DND-41 (cell line): ENCODE measurements around the gene NEMP2.

Experiments used
- ATAC-seq: fragments of 200-7000 bp; cut with Tn5 transposase; 3 replicates; pipeline ENCODE4 v1.9.1; 2021; ENCODE audit warnings: low read depth; ENCODE audit not compliant: insufficient read depth
- DNase-seq: peaks from one replicate; pipeline ENCODE4 v3.0.0-alpha.2; 2020
- H2AFZ ChIP-seq: 2 replicates; pipeline ENCODE4 v1.6.0; 2012; ENCODE audit warnings: low read depth, low read length
- H3K27ac ChIP-seq: 2 replicates; pipeline ENCODE4 v1.5.1; 2012; ENCODE audit warnings: low read length, inconsistent platforms
- H3K27me3 ChIP-seq: fragments of 200-600 bp; sonication (generic); 2 replicates; pipeline ENCODE4 v1.6.0; 2012; ENCODE audit warnings: low read length, mild to moderate bottlenecking, inconsistent platforms; ENCODE audit not compliant: insufficient read depth, poor library complexity
- H3K36me3 ChIP-seq: 2 replicates; pipeline ENCODE4 v1.5.1; 2012; ENCODE audit warnings: low read length, inconsistent platforms; ENCODE audit not compliant: insufficient read depth
- H3K4me1 ChIP-seq: 2 replicates; pipeline ENCODE4 v1.5.1; 2012; ENCODE audit warnings: mild to moderate bottlenecking, low read length; ENCODE audit not compliant: insufficient read depth
- H3K4me2 ChIP-seq: 2 replicates; pipeline ENCODE4 v1.6.0; 2012; ENCODE audit warnings: mild to moderate bottlenecking, moderate library complexity, low read length, inconsistent platforms; ENCODE audit not compliant: insufficient read depth
- H3K4me3 ChIP-seq, 2 experiments: fragments of 200-600 bp in 1 of 2; shearing (Covaris generic) in 1 of 2; 2 replicates each; pipeline ENCODE4 v1.5.1; 2012 to 2016; ENCODE audit warnings: inconsistent platforms in 2 of 2, low read length in 2 of 2, mild to moderate bottlenecking in 2 of 2, low read depth in 1 of 2, moderate library complexity in 1 of 2
- H3K79me2 ChIP-seq: 2 replicates; pipeline ENCODE4 v1.6.0; 2012; ENCODE audit warnings: low read length, inconsistent platforms; ENCODE audit not compliant: insufficient read depth
- H3K9ac ChIP-seq: 2 replicates; pipeline ENCODE4 v1.6.0; 2012; ENCODE audit warnings: low read depth, mild to moderate bottlenecking, inconsistent platforms, low read length, moderate library complexity
- H3K9me3 ChIP-seq: 2 replicates; pipeline ENCODE4 v1.5.1; 2012; ENCODE audit warnings: low read length, moderate library complexity, mild to moderate bottlenecking, inconsistent platforms; ENCODE audit not compliant: insufficient read depth, severe bottlenecking
- H4K20me1 ChIP-seq: 2 replicates; pipeline ENCODE4 v1.6.0; 2012; ENCODE audit warnings: low read length; ENCODE audit not compliant: insufficient read depth
- CTCF ChIP-seq: IDR thresholded peaks from 2 replicates; pipeline ENCODE4 v1.5.1; 2012; ENCODE audit warnings: borderline replicate concordance, low read length, moderate library complexity, mild to moderate bottlenecking; ENCODE audit not compliant: poor library complexity, severe bottlenecking; ENCODE audit errors: extremely low read depth
- EZH2 ChIP-seq: IDR thresholded peaks from 3 replicates; pipeline ENCODE4 v1.6.1; 2012; ENCODE audit warnings: borderline replicate concordance, low read depth, mild to moderate bottlenecking, moderate library complexity, low read length, inconsistent platforms; ENCODE audit not compliant: severe bottlenecking

Gene NEMP2

GRCh38 chr2:190501702-190502407, 32.7 kb downstream of the NEMP2 start:
- Histone ChIP-seq H3K4me1 (no peaks in the 10 kb centered on the region), H3K9me3 (no peaks in the 10 kb centered on the region), H3K79me2 (no peaks in the 10 kb centered on the region), H3K9ac (no peak overlapping the region), H4K20me1 (no peaks in the 10 kb centered on the region), H3K4me3 (no peak overlapping the region), H3K27me3 (no peaks in the 10 kb centered on the region), H2AFZ (no peak overlapping the region), H3K4me2 (no peak overlapping the region), H3K36me3 (peaks cover 81% of the 10 kb centered on the region), H3K27ac (no peak overlapping the region)
- DNase-seq (no peak), ATAC-seq (no peak)
- no peak for TF ChIP-seq EZH2
- no peak for TF ChIP-seq CTCF

- H3K36me3 ChIP-seq = peaks cover 76% of the 10 kb centered on the region
- no peaks in the 10 kb centered on the region for H3K27me3 ChIP-seq
- no peak overlapping the region for H3K4me2 ChIP-seq
- TF ChIP-seq EZH2 (no peak), CTCF (no peak)
- H3K9me3 ChIP-seq = no peaks in the 10 kb centered on the region
- H3K4me3 ChIP-seq = no peak overlapping the region
- DNase-seq (no peak), ATAC-seq (no peak)
- no peaks in the 10 kb centered on the region for H3K79me2 ChIP-seq
- H2AFZ ChIP-seq = no peak overlapping the region
- no peak overlapping the region for H3K27ac ChIP-seq
- no peaks in the 10 kb centered on the region for H4K20me1 ChIP-seq
- no peak overlapping the region for H3K9ac ChIP-seq
- H3K4me1 ChIP-seq = no peaks in the 10 kb centered on the region
These were observed 33.3 kb downstream of the NEMP2 start for GRCh38 chr2:190501231-190501630.

DNA sequence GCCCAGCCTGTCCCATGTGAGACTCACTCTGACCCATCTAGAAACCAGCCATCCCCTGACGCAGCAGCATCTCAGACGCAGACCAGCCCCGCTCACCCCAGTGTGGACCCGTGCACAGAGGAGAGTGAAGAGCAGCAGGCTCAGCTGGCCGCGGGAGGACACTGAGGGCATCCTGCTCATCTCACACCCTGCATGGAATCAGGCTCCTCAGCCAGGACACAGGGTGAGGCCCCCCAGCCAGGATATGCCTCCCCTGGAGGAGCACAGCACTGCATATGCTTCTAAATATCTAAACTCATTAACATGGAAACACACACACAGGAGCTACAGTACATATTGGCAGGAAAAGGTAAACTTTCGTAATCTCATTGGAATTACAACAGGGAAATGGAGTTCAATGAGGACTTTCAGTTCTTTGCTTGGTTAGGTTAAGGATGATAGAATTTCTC, 34.4 kb downstream of the NEMP2 start:
- TF ChIP-seq CTCF (no peak), EZH2 (no peak)
- DNase-seq = no peak
- no peaks in the 10 kb centered on the region for H3K4me1 ChIP-seq
- peaks cover 67% of the 10 kb centered on the region for H3K36me3 ChIP-seq
- no peak overlapping the region for H3K27ac ChIP-seq
- no peak overlapping the region for H2AFZ ChIP-seq
- no peaks in the 10 kb centered on the region for H4K20me1 ChIP-seq
- H3K4me3 ChIP-seq = no peak overlapping the region
- no peaks in the 10 kb centered on the region for H3K79me2 ChIP-seq
- no peak; the same call in 2 of the 3 replicates for ATAC-seq
- no peak overlapping the region for H3K9ac ChIP-seq
- no peaks in the 10 kb centered on the region for H3K9me3 ChIP-seq
- no peaks in the 10 kb centered on the region for H3K27me3 ChIP-seq
- H3K4me2 ChIP-seq = no peak overlapping the region
